HCT116 (cell line): Measurements from ENCODE around the gene KRTAP6-3. TPM values are rescaled to one million over a fixed set of nuclear protein-coding genes. Genes with fewer than 3 reads are reported as not detected.

ENCODE experiments used
- ATAC-seq: fragments of 200-7000 bp; cut with Tn5 transposase; 2 replicates; pipeline ENCODE4 v1.9.1; 2020; ENCODE audit warnings: mild to moderate bottlenecking, moderate library complexity
- BruUV-seq: library from RNA; stranded (reverse); fragments of 400-500 nt; replicated peaks from 2 replicates; lab custom pipeline; 2021; lab: Mats Ljungman, UMichigan
- CTCF ChIA-PET: fragments of 300-600 bp; sonication (Branson Sonifier 250); formaldehyde crosslinking; loops from one replicate; lab custom pipeline; 2021; ENCODE audit warnings: antibody characterized with exemption; lab: Charles Lee
- POLR2A ChIA-PET: fragments of 300-600, 350-600 bp; sonication (Branson Sonifier 250); formaldehyde crosslinking; loops from one replicate; lab custom pipeline; 2021; ENCODE audit warnings: antibody characterized with exemption; lab: Charles Lee
- RAD21 ChIA-PET, 2 experiments: fragments of 300-600 bp; sonication (Branson Sonifier 250); formaldehyde crosslinking; loops; one replicate each; lab custom pipeline; 2023; ENCODE audit warnings: low total read pairs in 2 of 2; ENCODE audit not compliant: uncharacterized antibody in 2 of 2, unreplicated experiment in 2 of 2, low non-redundant PET in 1 of 2; lab: Charles Lee
- DNase-seq: peaks from one replicate; pipeline ENCODE4 v3.0.0-alpha.2; 2010; ENCODE audit warnings: low read depth, low spot score
- H2AFZ ChIP-seq: fragments of 200-600 bp; shearing (Covaris generic), sonication (generic); 2 replicates; pipeline ENCODE4 v1.6.1; 2017; ENCODE audit warnings: low read depth, mixed run types, mixed read lengths, antibody characterized with exemption, low read length; ENCODE audit not compliant: poor library complexity, severe bottlenecking
- H3K27ac ChIP-seq: 2 replicates; pipeline ENCODE4 v1.5.1; 2012; ENCODE audit warnings: low read depth, low read length
- H3K27me3 ChIP-seq: fragments of 200-600 bp; sonication (generic); 2 replicates; pipeline ENCODE4 v1.6.1; 2016; ENCODE audit warnings: mixed run types, low read length, mixed read lengths; ENCODE audit not compliant: insufficient read depth
- H3K36me3 ChIP-seq, 2 experiments: fragments of 200-500 bp in 1 of 2; fragments of 200-600 bp in 1 of 2; sonication (Bioruptor generic) in 1 of 2; sonication (generic) in 1 of 2; 2 replicates each; pipeline versions ENCODE4 v1.5.1 to v1.6.1; 2014 to 2016; ENCODE audit warnings: low read length in 2 of 2, inconsistent platforms in 1 of 2, mixed read lengths in 1 of 2, mixed run types in 1 of 2; ENCODE audit not compliant: insufficient read depth in 2 of 2, control insufficient read depth in 1 of 2
- H3K4me1 ChIP-seq, 2 experiments: fragments of 200-600 bp in 1 of 2; sonication (generic) in 1 of 2; 2 replicates each; pipeline versions ENCODE4 v1.5.1 to v1.6.1; 2012 to 2017; ENCODE audit warnings: low read length in 2 of 2, inconsistent platforms in 1 of 2, mild to moderate bottlenecking in 1 of 2, mixed read lengths in 1 of 2, mixed run types in 1 of 2, moderate library complexity in 1 of 2; ENCODE audit not compliant: insufficient read depth in 2 of 2, control insufficient read depth in 1 of 2
- H3K4me2 ChIP-seq: fragments of 200-600 bp; sonication (generic); 2 replicates; pipeline ENCODE4 v1.6.1; 2017; ENCODE audit warnings: mixed run types, low read length, mixed read lengths
- H3K4me3 ChIP-seq, 2 experiments: fragments of 200-600 bp in 1 of 2; sonication (generic) in 1 of 2; replicated peaks in 1 of 2; 2 replicates each; pipeline ENCODE4 v1.5.1; 2011 to 2016; ENCODE audit warnings: low read length in 2 of 2, control low read depth in 1 of 2, low read depth in 1 of 2, mild to moderate bottlenecking in 1 of 2, mixed read lengths in 1 of 2, mixed run types in 1 of 2
- H3K79me2 ChIP-seq: fragments of 200-600 bp; sonication (generic); 2 replicates; pipeline ENCODE4 v1.6.1; 2017; ENCODE audit warnings: mild to moderate bottlenecking, mixed run types, low read length, moderate library complexity, mixed read lengths; ENCODE audit not compliant: insufficient read depth
- H3K9ac ChIP-seq: fragments of 200-600 bp; sonication (generic); 2 replicates; pipeline ENCODE4 v1.6.1; 2016; ENCODE audit warnings: low read length, mixed read lengths
- H3K9me2 ChIP-seq: fragments of 200-600 bp; sonication (generic), shearing (Covaris generic); 2 replicates; pipeline ENCODE4 v1.6.1; 2017; ENCODE audit warnings: mixed run types, mild to moderate bottlenecking, moderate library complexity; ENCODE audit not compliant: insufficient read depth
- H3K9me3 ChIP-seq, 2 experiments: fragments of 200-500 bp in 1 of 2; fragments of 200-600 bp in 1 of 2; sonication (Bioruptor generic) in 1 of 2; sonication (generic) in 1 of 2; 2 replicates each; pipeline ENCODE4 v1.6.1; 2014 to 2017; ENCODE audit warnings: low read length in 2 of 2, mixed read lengths in 2 of 2, inconsistent platforms in 1 of 2, low read depth in 1 of 2, mild to moderate bottlenecking in 1 of 2, mixed run types in 1 of 2, moderate library complexity in 1 of 2; ENCODE audit not compliant: control insufficient read depth in 1 of 2, insufficient read depth in 1 of 2
- H4K20me1 ChIP-seq: fragments of 200-600 bp; sonication (generic), shearing (Covaris generic); 2 replicates; pipeline ENCODE4 v1.6.1; 2017; ENCODE audit warnings: mixed run types, mild to moderate bottlenecking, moderate library complexity; ENCODE audit not compliant: insufficient read depth
- ATF3 ChIP-seq: IDR thresholded peaks from 2 replicates; pipeline ENCODE4 v1.6.1; 2012
- CBX3 ChIP-seq: IDR thresholded peaks from 2 replicates; pipeline ENCODE4 v1.6.1; 2012; ENCODE audit warnings: low read depth
- CEBPB ChIP-seq: IDR thresholded peaks from 2 replicates; pipeline ENCODE4 v1.6.1; 2012; ENCODE audit warnings: low read depth
- EGR1 ChIP-seq: IDR thresholded peaks from 2 replicates; pipeline ENCODE4 v1.6.1; 2012; ENCODE audit warnings: low read depth
- ELF1 ChIP-seq: IDR thresholded peaks from 2 replicates; pipeline ENCODE4 v1.6.1; 2012; ENCODE audit warnings: low read depth, borderline replicate concordance
- EZH2 ChIP-seq: fragments of 200-600 bp; sonication (generic); IDR thresholded peaks from 2 replicates; pipeline ENCODE4 v1.6.1; 2017; ENCODE audit warnings: antibody characterized with exemption, mixed run types
- FOSL1 ChIP-seq: IDR thresholded peaks from 2 replicates; pipeline ENCODE4 v1.6.1; 2012; ENCODE audit warnings: low read depth
- MAX ChIP-seq: IDR thresholded peaks from 2 replicates; pipeline ENCODE4 v1.6.1; 2012
- POLR2A ChIP-seq: IDR thresholded peaks from 2 replicates; pipeline ENCODE4 v1.7.0; 2011; ENCODE audit warnings: borderline replicate concordance; ENCODE audit not compliant: insufficient read depth, insufficient read length; ENCODE audit errors: extremely low read depth
- RAD21 ChIP-seq: IDR thresholded peaks from 2 replicates; pipeline ENCODE4 v1.6.1; 2012; ENCODE audit warnings: low read depth, mild to moderate bottlenecking
- SIN3A ChIP-seq: IDR thresholded peaks from 2 replicates; pipeline ENCODE4 v1.6.1; 2012; ENCODE audit warnings: low read depth
- SP1 ChIP-seq: IDR thresholded peaks from 2 replicates; pipeline ENCODE4 v1.6.1; 2012; ENCODE audit warnings: low read depth
- SRF ChIP-seq: IDR thresholded peaks from 2 replicates; pipeline ENCODE4 v1.6.1; 2012; ENCODE audit warnings: low read depth
- TCF7L2 ChIP-seq: IDR thresholded peaks from 2 replicates; pipeline ENCODE4 v1.7.0; 2011; ENCODE audit warnings: borderline replicate concordance, inconsistent platforms; ENCODE audit not compliant: insufficient read depth, insufficient read length; ENCODE audit errors: extremely low read depth
- YY1 ChIP-seq: IDR thresholded peaks from 2 replicates; pipeline ENCODE4 v1.6.1; 2011; ENCODE audit warnings: low read length, low read depth, moderate library complexity, mild to moderate bottlenecking; ENCODE audit not compliant: insufficient replicate concordance; ENCODE audit errors: extremely low read depth
- ZNF274 ChIP-seq: fragments of 200-500 bp; sonication (Bioruptor generic); IDR thresholded peaks from 2 replicates; pipeline ENCODE4 v1.6.1; 2014; ENCODE audit warnings: mild to moderate bottlenecking, low read depth, low read length, inconsistent platforms
- intact Hi-C: fragments of 100-400 bp; cut with micrococcal nuclease; formaldehyde crosslinking; loops from 2 replicates; pipeline ENCODE4 v1.10.0; 2022
- total RNA-seq: library from RNA; stranded (reverse); gene quantifications from one replicate; pipeline ENCODE4 v1.2.1, GENCODE V29; 2021; ENCODE audit not compliant: unreplicated experiment
- TF ChIP-seq, protein P1 (sequence below): IDR thresholded peaks from 2 replicates; pipeline ENCODE4 v1.6.1; 2011; ENCODE audit warnings: mild to moderate bottlenecking, low read length, moderate library complexity; ENCODE audit not compliant: insufficient replicate concordance; ENCODE audit errors: extremely low read depth
- TF ChIP-seq, protein P2 (sequence below), 3 experiments: fragments of 200-600 bp in 1 of 3; sonication (generic) in 1 of 3; IDR thresholded peaks in 2 of 3; conservative IDR thresholded peaks in 1 of 3; 2 replicates each; pipeline ENCODE4 v1.5.1; 2012 to 2017; ENCODE audit warnings: low read depth in 2 of 3, low read length in 2 of 3, antibody characterized with exemption in 1 of 3, borderline replicate concordance in 1 of 3, control low read depth in 1 of 3, mild to moderate bottlenecking in 1 of 3, mixed read lengths in 1 of 3, mixed run types in 1 of 3, moderate library complexity in 1 of 3; ENCODE audit not compliant: insufficient read depth in 1 of 3

Gene KRTAP6-3
- total RNA-seq, 1 experiment from 2014 or later = not detected

GRCh38 chr21:30600787-30601186, 8.5 kb downstream of the KRTAP6-3 start, which contains the start of gene KRTAP22-1:
Gene KRTAP22-1, plus strand, starts transcription at chr21:30601087.
- H4K20me1 ChIP-seq = no peaks in the 10 kb centered on the region
- no peaks in the 10 kb centered on the region for H3K4me1 ChIP-seq
- no peak within 1 kb of the TSS for H3K4me3 ChIP-seq
- no peaks in the 10 kb centered on the region for H3K36me3 ChIP-seq
- peaks cover 6 to 36% of the 10 kb centered on the region in 2 experiments; a peak in 2 of 4 replicates for H3K9me3 ChIP-seq
- TF ChIP-seq SIN3A (no peak), SP1 (no peak), YY1 (no peak)
- ChIA-PET RAD21 (no interaction called here), CTCF (no interaction called here), POLR2A (no interaction called here)
- H3K27me3 ChIP-seq = no peaks in the 10 kb centered on the region
- no peak within 1 kb of the TSS for H3K4me2 ChIP-seq
- no peaks in the 10 kb centered on the region for H3K79me2 ChIP-seq
- no TSS peak for BruUV-seq
- no peak for DNase-seq
- no peak within 1 kb of the TSS for H3K9ac ChIP-seq
- intact Hi-C loops = no loop called here
- H2AFZ ChIP-seq = no peak within 1 kb of the TSS
- ATAC-seq = no peak
- H3K27ac ChIP-seq = no peak within 1 kb of the TSS
- H3K9me2 ChIP-seq = no peaks in the 10 kb centered on the region

DNA sequence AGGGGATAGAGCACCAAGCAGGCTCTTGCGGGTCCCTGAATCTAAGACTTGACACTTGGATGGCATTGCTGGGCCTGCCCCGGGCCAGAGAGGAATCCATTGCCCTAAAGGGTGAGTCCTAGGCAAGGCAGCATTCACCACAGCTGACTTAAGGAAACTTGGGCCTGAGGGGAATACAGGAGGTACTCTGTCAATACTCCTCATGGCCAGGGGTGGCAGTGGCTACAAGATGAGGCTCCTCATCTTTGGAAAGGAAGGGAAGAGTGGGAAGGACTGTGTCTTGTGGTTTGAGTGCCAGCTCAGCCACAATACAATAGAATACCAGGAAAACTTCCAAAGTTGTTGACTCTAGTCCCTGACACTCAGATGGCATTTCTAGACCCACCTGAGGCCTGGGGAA, 13.7 kb downstream of the KRTAP6-3 start:
- H3K27ac ChIP-seq = no peak overlapping the region
- CTCF ChIA-PET = no interaction called here
- ATAC-seq (no peak), DNase-seq (no peak)
- POLR2A ChIA-PET = no interaction called here
- no peaks in the 10 kb centered on the region for H3K27me3 ChIP-seq
- RAD21 ChIA-PET = no interaction called here
- H3K4me3 ChIP-seq = no peak overlapping the region
- intact Hi-C loops = no loop called here
- peaks cover 6 to 23% of the 10 kb centered on the region in 2 experiments; a peak in 2 of 4 replicates for H3K9me3 ChIP-seq
- H3K79me2 ChIP-seq = no peaks in the 10 kb centered on the region
- H3K9ac ChIP-seq = no peak overlapping the region
- no peaks in the 10 kb centered on the region for H3K4me1 ChIP-seq
- H3K4me2 ChIP-seq = no peak overlapping the region
- H3K9me2 ChIP-seq = no peaks in the 10 kb centered on the region
- no peaks in the 10 kb centered on the region for H4K20me1 ChIP-seq
- H3K36me3 ChIP-seq = no peaks in the 10 kb centered on the region
- no TSS peak for BruUV-seq
- no peak overlapping the region for H2AFZ ChIP-seq
- no peak for TF ChIP-seq YY1
- no peak for TF ChIP-seq CEBPB
- no peak for TF ChIP-seq CBX3
- no peak for TF ChIP-seq FOSL1
- TF ChIP-seq EZH2 = no peak
- TF ChIP-seq EGR1 = no peak
- no peak for TF ChIP-seq RAD21
- TF ChIP-seq SRF = no peak
- no peak for TF ChIP-seq ELF1
- TF ChIP-seq TCF7L2 = no peak
- TF ChIP-seq SIN3A = no peak
- TF ChIP-seq POLR2A = no peak
- no peak for TF ChIP-seq MAX
- TF ChIP-seq ATF3 = no peak
- no peak for TF ChIP-seq ZNF274
- TF ChIP-seq, protein P1, sequence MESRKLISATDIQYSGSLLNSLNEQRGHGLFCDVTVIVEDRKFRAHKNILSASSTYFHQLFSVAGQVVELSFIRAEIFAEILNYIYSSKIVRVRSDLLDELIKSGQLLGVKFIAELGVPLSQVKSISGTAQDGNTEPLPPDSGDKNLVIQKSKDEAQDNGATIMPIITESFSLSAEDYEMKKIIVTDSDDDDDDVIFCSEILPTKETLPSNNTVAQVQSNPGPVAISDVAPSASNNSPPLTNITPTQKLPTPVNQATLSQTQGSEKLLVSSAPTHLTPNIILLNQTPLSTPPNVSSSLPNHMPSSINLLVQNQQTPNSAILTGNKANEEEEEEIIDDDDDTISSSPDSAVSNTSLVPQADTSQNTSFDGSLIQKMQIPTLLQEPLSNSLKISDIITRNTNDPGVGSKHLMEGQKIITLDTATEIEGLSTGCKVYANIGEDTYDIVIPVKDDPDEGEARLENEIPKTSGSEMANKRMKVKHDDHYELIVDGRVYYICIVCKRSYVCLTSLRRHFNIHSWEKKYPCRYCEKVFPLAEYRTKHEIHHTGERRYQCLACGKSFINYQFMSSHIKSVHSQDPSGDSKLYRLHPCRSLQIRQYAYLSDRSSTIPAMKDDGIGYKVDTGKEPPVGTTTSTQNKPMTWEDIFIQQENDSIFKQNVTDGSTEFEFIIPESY = no peak
- TF ChIP-seq, protein P2, sequence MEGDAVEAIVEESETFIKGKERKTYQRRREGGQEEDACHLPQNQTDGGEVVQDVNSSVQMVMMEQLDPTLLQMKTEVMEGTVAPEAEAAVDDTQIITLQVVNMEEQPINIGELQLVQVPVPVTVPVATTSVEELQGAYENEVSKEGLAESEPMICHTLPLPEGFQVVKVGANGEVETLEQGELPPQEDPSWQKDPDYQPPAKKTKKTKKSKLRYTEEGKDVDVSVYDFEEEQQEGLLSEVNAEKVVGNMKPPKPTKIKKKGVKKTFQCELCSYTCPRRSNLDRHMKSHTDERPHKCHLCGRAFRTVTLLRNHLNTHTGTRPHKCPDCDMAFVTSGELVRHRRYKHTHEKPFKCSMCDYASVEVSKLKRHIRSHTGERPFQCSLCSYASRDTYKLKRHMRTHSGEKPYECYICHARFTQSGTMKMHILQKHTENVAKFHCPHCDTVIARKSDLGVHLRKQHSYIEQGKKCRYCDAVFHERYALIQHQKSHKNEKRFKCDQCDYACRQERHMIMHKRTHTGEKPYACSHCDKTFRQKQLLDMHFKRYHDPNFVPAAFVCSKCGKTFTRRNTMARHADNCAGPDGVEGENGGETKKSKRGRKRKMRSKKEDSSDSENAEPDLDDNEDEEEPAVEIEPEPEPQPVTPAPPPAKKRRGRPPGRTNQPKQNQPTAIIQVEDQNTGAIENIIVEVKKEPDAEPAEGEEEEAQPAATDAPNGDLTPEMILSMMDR (IDR thresholded peaks at IDR 0.05 in 2 of 3, conservative IDR thresholded peaks at IDR 0.05 in 1 of 3; ENCODE audit: borderline replicate concordance in 1 of 3, insufficient read depth in 1 of 3, low read depth in 2 of 3, low read length in 2 of 3) = no peak
